GM12878 (cell line): ENCODE data around the gene CDC123. TPM values are rescaled to one million over a fixed set of nuclear protein-coding genes. Genes with fewer than 3 reads are reported as not detected.

Experiments used
- ATAC-seq: fragments of 200-7000 bp; cut with Tn5 transposase; 3 replicates; pipeline ENCODE4 v1.9.1; 2020; ENCODE audit warnings: mild to moderate bottlenecking, moderate library complexity
- BruUV-seq: library from RNA; stranded (reverse); fragments of 400-500 nt; replicated peaks from 2 replicates; lab custom pipeline; 2021; lab: Mats Ljungman, UMichigan
- CTCF ChIA-PET: fragments of 300-600 bp; sonication (Branson Sonifier 250); formaldehyde crosslinking; extraction: SDS; loops from one replicate; lab custom pipeline; 2021; ENCODE audit warnings: inconsistent platforms; lab: Yijun Ruan, JAX
- POLR2A ChIA-PET: fragments of 350-600 bp; formaldehyde crosslinking; extraction: SDS; loops from one replicate; lab custom pipeline; 2021; ENCODE audit warnings: inconsistent platforms; lab: Charles Lee
- RAD21 ChIA-PET: fragments of 300-600 bp; sonication (Branson Sonifier 250); formaldehyde crosslinking; loops from one replicate; lab custom pipeline; 2023; ENCODE audit warnings: antibody characterized with exemption; ENCODE audit not compliant: unreplicated experiment; lab: Charles Lee
- SMC1A ChIA-PET: fragments of 300-600 bp; sonication (Branson Sonifier 250); formaldehyde crosslinking; loops from one replicate; lab custom pipeline; 2023; ENCODE audit not compliant: unreplicated experiment, uncharacterized antibody; lab: Charles Lee
- DNase-seq: peaks from one replicate; pipeline ENCODE4 v3.0.0-alpha.2; 2011; ENCODE audit warnings: low read depth, low spot score
- FAIRE-seq: peaks from 3 replicates; lab custom pipeline; 2011; peaks lifted over from hg19 to GRCh38; lab: Jason Lieb, UNC
- H2AFZ ChIP-seq: 2 replicates; pipeline ENCODE4 v1.6.0; 2011; ENCODE audit warnings: low read depth, low read length, control low read depth; ENCODE audit not compliant: control insufficient read depth
- H3K27ac ChIP-seq: 2 replicates; pipeline ENCODE4 v1.5.1; 2011; ENCODE audit warnings: control low read depth; ENCODE audit not compliant: control insufficient read depth, insufficient read depth
- H3K27me3 ChIP-seq, 2 experiments: replicated peaks in 1 of 2; 2 replicates each; pipeline versions ENCODE4 v1.6.0 to v1.6.1; 2011; ENCODE audit warnings: low read length in 1 of 2; ENCODE audit not compliant: control insufficient read depth in 2 of 2, insufficient read depth in 2 of 2
- H3K36me3 ChIP-seq, 2 experiments: 2 replicates each; pipeline ENCODE4 v1.5.1; 2011; ENCODE audit warnings: low read length in 1 of 2; ENCODE audit not compliant: control insufficient read depth in 2 of 2, insufficient read depth in 2 of 2
- H3K4me1 ChIP-seq: 2 replicates; pipeline ENCODE4 v1.6.1; 2011; ENCODE audit warnings: mild to moderate bottlenecking, low read length, moderate library complexity, mixed read lengths; ENCODE audit not compliant: control insufficient read depth, insufficient read depth
- H3K4me2 ChIP-seq: 2 replicates; pipeline ENCODE4 v1.6.0; 2011; ENCODE audit warnings: control low read depth; ENCODE audit not compliant: control insufficient read depth, insufficient read depth
- H3K4me3 ChIP-seq: fragments of 200-600 bp; sonication (generic); 2 replicates; pipeline ENCODE4 v1.5.1; 2016
- H3K79me2 ChIP-seq: 2 replicates; pipeline ENCODE4 v1.6.0; 2011; ENCODE audit warnings: low read length; ENCODE audit not compliant: control insufficient read depth, insufficient read depth
- H3K9ac ChIP-seq: 2 replicates; pipeline ENCODE4 v1.8.0; 2011; ENCODE audit warnings: low read length, control low read depth, mixed read lengths; ENCODE audit not compliant: control insufficient read depth, insufficient read depth
- H3K9me3 ChIP-seq: replicated peaks from 3 replicates; pipeline ENCODE4 v1.5.1; 2011; ENCODE audit warnings: mild to moderate bottlenecking, low read length; ENCODE audit not compliant: control insufficient read depth, insufficient read depth
- H4K20me1 ChIP-seq: 2 replicates; pipeline ENCODE4 v1.6.0; 2011; ENCODE audit not compliant: control insufficient read depth, insufficient read depth
- EZH2 ChIP-seq: IDR thresholded peaks from 2 replicates; pipeline ENCODE4 v1.6.1; 2012; ENCODE audit warnings: low read depth, mild to moderate bottlenecking, control low read depth, inconsistent platforms, low read length, borderline replicate concordance; ENCODE audit not compliant: control insufficient read depth
- HDAC2 ChIP-seq: fragments of 200-600 bp; sonication (generic); IDR thresholded peaks from 2 replicates; pipeline ENCODE4 v1.6.1; 2017
- MTA2 ChIP-seq: fragments of 450-650 bp; IDR thresholded peaks from 2 replicates; pipeline ENCODE4 v1.6.1; 2016; ENCODE audit warnings: low read depth, mild to moderate bottlenecking, moderate library complexity
- NR2C2 ChIP-seq: IDR thresholded peaks from 2 replicates; pipeline ENCODE4 v1.6.1; 2011; ENCODE audit warnings: borderline replicate concordance, low read depth; ENCODE audit not compliant: control insufficient read depth, insufficient read length
- NRF1 ChIP-seq: conservative IDR thresholded peaks from 2 replicates; pipeline ENCODE4 v1.6.1; 2011; ENCODE audit warnings: mild to moderate bottlenecking, low read depth, low read length, improper control_type of control experiment
- PAX8 ChIP-seq: fragments of 450-650 bp; IDR thresholded peaks from 2 replicates; pipeline ENCODE4 v1.6.1; 2017; ENCODE audit warnings: mild to moderate bottlenecking, moderate library complexity
- POLR2A ChIP-seq: IDR thresholded peaks from 2 replicates; pipeline ENCODE4 v1.6.1; 2011; ENCODE audit warnings: low read depth, mild to moderate bottlenecking, low read length
- RAD21 ChIP-seq: IDR thresholded peaks from 2 replicates; pipeline ENCODE4 v1.6.1; 2011; ENCODE audit warnings: mild to moderate bottlenecking, low read depth, low read length, moderate library complexity; ENCODE audit not compliant: insufficient read depth
- SREBF1 ChIP-seq: IDR thresholded peaks from 2 replicates; pipeline ENCODE4 v1.6.1; 2012; ENCODE audit warnings: mild to moderate bottlenecking, low read length
- SRF ChIP-seq, 2 experiments: IDR thresholded peaks; 2 replicates each; pipeline ENCODE4 v1.6.1; 2011; ENCODE audit warnings: low read depth in 2 of 2, low read length in 2 of 2, mild to moderate bottlenecking in 1 of 2, moderate library complexity in 1 of 2
- TARDBP ChIP-seq: IDR thresholded peaks from 2 replicates; pipeline ENCODE4 v1.6.1; 2016; ENCODE audit warnings: borderline replicate concordance
- WRNIP1 ChIP-seq: IDR thresholded peaks from 2 replicates; pipeline ENCODE4 v1.6.1; 2011; ENCODE audit warnings: low read depth, low read length, improper control_type of control experiment, borderline replicate concordance
- ZNF207 ChIP-seq: fragments of 450-650 bp; IDR thresholded peaks from 2 replicates; pipeline ENCODE4 v1.6.1; 2014; ENCODE audit warnings: antibody characterized with exemption, mild to moderate bottlenecking, borderline replicate concordance
- ZNF384 ChIP-seq: IDR thresholded peaks from 2 replicates; pipeline ENCODE4 v1.6.1; 2012; ENCODE audit warnings: low read depth, mild to moderate bottlenecking, low read length, improper control_type of control experiment, borderline replicate concordance
- ZNF622 ChIP-seq: fragments of 450-650 bp; IDR thresholded peaks from 2 replicates; pipeline ENCODE4 v1.6.1; 2017; ENCODE audit warnings: mild to moderate bottlenecking, inconsistent platforms
- WGBS: methylation state at CpG from one replicate; pipeline ENCODE4 v1.1.6; 2016; ENCODE audit warnings: low lambda C conversion rate; ENCODE audit not compliant: insufficient replicate concordance, insufficient coverage; ENCODE audit errors: missing lambda C conversion rate; 5-methylcytosine and 5-hydroxymethylcytosine counted together
- in situ Hi-C: fragments of 300-500 bp; cut with MboI; formaldehyde crosslinking; loops from 9 replicates; pipeline ENCODE4 v1.14.3; 2018; ENCODE audit warnings: mixed read lengths
- intact Hi-C: fragments of 100-400 bp; cut with micrococcal nuclease; formaldehyde crosslinking; loops from one replicate; pipeline ENCODE4 v1.14.2; 2022; ENCODE audit not compliant: unreplicated experiment
- polyA plus RNA-seq, 11 experiments: library from polyadenylated mRNA; depleted of rRNA in 4 of 11; unstranded in 6 of 11; stranded (reverse) in 5 of 11; fragments of >200 nt; fragmentation: Nextera tagmentation in 4 of 11; fragmentation: Illumina TruSeq in 1 of 11; extraction: Ambion mirVana in 4 of 11; extraction: Trizol in 1 of 11; gene quantifications; 1 replicate in 1 of 11; 2 replicates in 10 of 11; pipeline versions ENCODE4 v1.2.1 to v1.2.3, GENCODE V29; 2011 to 2016; ENCODE audit warnings: inconsistent platforms in 2 of 11, missing spikeins in 2 of 11, low read depth in 1 of 11
- total RNA-seq, 4 experiments: library from RNA; depleted of rRNA in 3 of 4; stranded (reverse); fragments of >200 nt in 3 of 4; fragmentation: Illumina TruSeq in 1 of 4; extraction: Trizol in 1 of 4; gene quantifications; 2 replicates each; pipeline versions ENCODE4 v1.2.1 to v1.2.3, GENCODE V29; 2013 to 2021
- TF ChIP-seq, protein P1 (sequence below): IDR thresholded peaks from 2 replicates; pipeline ENCODE4 v1.6.1; 2011; ENCODE audit warnings: borderline replicate concordance, low read depth, mild to moderate bottlenecking, moderate library complexity, low read length; ENCODE audit not compliant: insufficient read depth, poor library complexity, severe bottlenecking
- TF ChIP-seq, protein P2 (sequence below): fragments of 450-650 bp; IDR thresholded peaks from 2 replicates; pipeline ENCODE4 v1.6.1; 2016; ENCODE audit warnings: mild to moderate bottlenecking
- TF ChIP-seq, protein P3 (sequence below): fragments of 450-650 bp; IDR thresholded peaks from 2 replicates; pipeline ENCODE4 v1.6.1; 2017; ENCODE audit warnings: mild to moderate bottlenecking

The CDC123 gene
- total and polyA plus RNA-seq, 10 of the 15 experiments (the other 5 are each of a cell fraction or from before 2014, with no cell fraction given) = 128 to 360 (median 209) TPM

DNA sequence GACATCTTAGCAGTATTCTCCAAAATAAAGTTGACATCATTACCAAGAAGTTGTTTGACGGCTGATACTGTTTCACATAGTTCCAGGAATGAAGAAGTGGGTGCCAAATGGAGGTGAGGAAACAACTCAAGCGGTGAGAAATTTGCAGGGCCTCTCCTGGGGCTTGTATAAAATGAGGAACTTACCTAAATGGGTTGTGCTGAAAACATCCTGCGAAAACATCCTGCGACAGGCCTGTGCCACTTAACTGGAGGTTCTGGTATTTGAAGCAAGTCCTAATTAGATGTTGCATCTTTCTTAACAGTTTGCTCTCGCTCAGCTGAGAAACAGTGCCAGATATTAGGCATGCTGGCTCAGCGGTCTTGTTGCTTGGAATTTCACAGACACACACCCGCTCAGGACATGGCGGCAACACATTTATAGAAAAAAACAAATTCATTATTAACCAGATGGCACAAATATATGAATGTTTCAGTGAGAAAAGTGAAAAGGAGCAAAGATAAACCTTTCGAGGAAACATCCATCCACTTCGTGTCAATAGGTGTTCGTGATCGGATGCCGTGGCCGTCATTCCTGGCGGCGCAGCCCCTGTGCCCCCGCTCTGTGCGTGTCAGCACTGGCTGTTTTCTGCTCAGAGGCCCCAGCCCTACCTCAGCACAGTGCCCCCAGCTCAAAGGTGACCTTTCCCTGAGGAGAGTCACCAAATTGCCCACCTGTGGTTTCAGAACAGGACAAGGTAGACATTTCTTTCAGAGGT, 48.1 kb downstream of the CDC123 start:
- ChIA-PET RAD21 (interaction anchor here (0.7 kb wide), 1 partner anchor 19 kb away, joined by 3 read pairs; no protein-coding TSS in a partner anchor), CTCF (interaction anchor here (0.5 to 2.3 kb wide), 4 partner anchors 22 to 1584 kb away, joined by 3 to 5 read pairs (median 3); no protein-coding TSS in a partner anchor), SMC1A (no interaction called here), POLR2A (interaction anchor here (0.6 kb wide), 1 partner anchor 564 kb away, joined by 3 read pairs; no protein-coding TSS in a partner anchor)
- intact Hi-C loops = no loop called here
- BruUV-seq = TSS peak; percentile 53
- Histone ChIP-seq H3K27me3 (no peaks in the 10 kb centered on the region), H3K4me1 (peaks cover 33% of the 10 kb centered on the region), H3K4me2 (no peak overlapping the region), H3K9me3 (no peaks in the 10 kb centered on the region), H3K27ac (peak overlapping the region; percentile 93), H3K4me3 (no peak overlapping the region; the same call in 1 of the 2 replicates), H3K36me3 (peaks cover 10 to 28% of the 10 kb centered on the region in 2 experiments), H2AFZ (no peak overlapping the region), H3K79me2 (peaks cover 5% of the 10 kb centered on the region), H3K9ac (no peak overlapping the region), H4K20me1 (no peaks in the 10 kb centered on the region)
- DNase-seq (peak; percentile 65), ATAC-seq (peak; percentile 71), FAIRE-seq (peak; percentile 89)
- 62% methylated on average over 18 of the region's 18 CpGs for WGBS
- in situ Hi-C loops = no loop called here
- no peak for TF ChIP-seq HDAC2
- TF ChIP-seq, protein P1, sequence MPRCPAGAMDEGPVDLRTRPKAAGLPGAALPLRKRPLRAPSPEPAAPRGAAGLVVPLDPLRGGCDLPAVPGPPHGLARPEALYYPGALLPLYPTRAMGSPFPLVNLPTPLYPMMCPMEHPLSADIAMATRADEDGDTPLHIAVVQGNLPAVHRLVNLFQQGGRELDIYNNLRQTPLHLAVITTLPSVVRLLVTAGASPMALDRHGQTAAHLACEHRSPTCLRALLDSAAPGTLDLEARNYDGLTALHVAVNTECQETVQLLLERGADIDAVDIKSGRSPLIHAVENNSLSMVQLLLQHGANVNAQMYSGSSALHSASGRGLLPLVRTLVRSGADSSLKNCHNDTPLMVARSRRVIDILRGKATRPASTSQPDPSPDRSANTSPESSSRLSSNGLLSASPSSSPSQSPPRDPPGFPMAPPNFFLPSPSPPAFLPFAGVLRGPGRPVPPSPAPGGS = no peak
- no peak for TF ChIP-seq WRNIP1
- TF ChIP-seq POLR2A = no peak
- TF ChIP-seq, protein P2, sequence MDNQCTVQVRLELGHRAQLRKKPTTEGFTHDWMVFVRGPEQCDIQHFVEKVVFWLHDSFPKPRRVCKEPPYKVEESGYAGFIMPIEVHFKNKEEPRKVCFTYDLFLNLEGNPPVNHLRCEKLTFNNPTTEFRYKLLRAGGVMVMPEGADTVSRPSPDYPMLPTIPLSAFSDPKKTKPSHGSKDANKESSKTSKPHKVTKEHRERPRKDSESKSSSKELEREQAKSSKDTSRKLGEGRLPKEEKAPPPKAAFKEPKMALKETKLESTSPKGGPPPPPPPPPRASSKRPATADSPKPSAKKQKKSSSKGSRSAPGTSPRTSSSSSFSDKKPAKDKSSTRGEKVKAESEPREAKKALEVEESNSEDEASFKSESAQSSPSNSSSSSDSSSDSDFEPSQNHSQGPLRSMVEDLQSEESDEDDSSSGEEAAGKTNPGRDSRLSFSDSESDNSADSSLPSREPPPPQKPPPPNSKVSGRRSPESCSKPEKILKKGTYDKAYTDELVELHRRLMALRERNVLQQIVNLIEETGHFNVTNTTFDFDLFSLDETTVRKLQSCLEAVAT = 0 out of 2 replicates have a peak, but pooled peaks have one; percentile 26
- TF ChIP-seq NRF1 = no peak
- TF ChIP-seq ZNF207 = no peak
- TF ChIP-seq NR2C2 = no peak
- no peak for TF ChIP-seq ZNF622
- no peak for TF ChIP-seq PAX8
- TF ChIP-seq ZNF384 = no peak
- no peak for TF ChIP-seq TARDBP
- TF ChIP-seq MTA2 = peak; percentile 76; the same call in 1 of the 2 replicates
- TF ChIP-seq RAD21 = no peak
- TF ChIP-seq, protein P3, sequence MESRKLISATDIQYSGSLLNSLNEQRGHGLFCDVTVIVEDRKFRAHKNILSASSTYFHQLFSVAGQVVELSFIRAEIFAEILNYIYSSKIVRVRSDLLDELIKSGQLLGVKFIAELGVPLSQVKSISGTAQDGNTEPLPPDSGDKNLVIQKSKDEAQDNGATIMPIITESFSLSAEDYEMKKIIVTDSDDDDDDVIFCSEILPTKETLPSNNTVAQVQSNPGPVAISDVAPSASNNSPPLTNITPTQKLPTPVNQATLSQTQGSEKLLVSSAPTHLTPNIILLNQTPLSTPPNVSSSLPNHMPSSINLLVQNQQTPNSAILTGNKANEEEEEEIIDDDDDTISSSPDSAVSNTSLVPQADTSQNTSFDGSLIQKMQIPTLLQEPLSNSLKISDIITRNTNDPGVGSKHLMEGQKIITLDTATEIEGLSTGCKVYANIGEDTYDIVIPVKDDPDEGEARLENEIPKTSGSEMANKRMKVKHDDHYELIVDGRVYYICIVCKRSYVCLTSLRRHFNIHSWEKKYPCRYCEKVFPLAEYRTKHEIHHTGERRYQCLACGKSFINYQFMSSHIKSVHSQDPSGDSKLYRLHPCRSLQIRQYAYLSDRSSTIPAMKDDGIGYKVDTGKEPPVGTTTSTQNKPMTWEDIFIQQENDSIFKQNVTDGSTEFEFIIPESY = no peak
- TF ChIP-seq SREBF1 = no peak
- TF ChIP-seq EZH2 = no peak
- no peak for TF ChIP-seq SRF (IDR thresholded peaks at IDR 0.05; ENCODE audit: low read depth in 2 of 2, low read length in 2 of 2)
